GM13977 (cell line): ENCODE results near the gene MAP7D2.

ENCODE experiments used
- DNase-seq: peaks from one replicate; pipeline ENCODE4 v3.0.0; 2012; ENCODE audit warnings: low spot score
- in situ Hi-C: fragments of 300-500 bp; cut with MboI; formaldehyde crosslinking; loops from one replicate; pipeline ENCODE4 v1.12.0; 2022; ENCODE audit warnings: low sequenced_read_pairs, low pct_unique_long_range_greater_than_20kb, mixed read lengths, inconsistent platforms; ENCODE audit not compliant: unreplicated experiment
- TF ChIP-seq, protein P1 (sequence below): IDR thresholded peaks from 2 replicates; pipeline ENCODE4 v1.5.1; 2012; ENCODE audit warnings: mild to moderate bottlenecking, control low read depth; ENCODE audit not compliant: insufficient read depth; ENCODE audit errors: extremely low read depth, missing control alignments

Gene MAP7D2

DNA sequence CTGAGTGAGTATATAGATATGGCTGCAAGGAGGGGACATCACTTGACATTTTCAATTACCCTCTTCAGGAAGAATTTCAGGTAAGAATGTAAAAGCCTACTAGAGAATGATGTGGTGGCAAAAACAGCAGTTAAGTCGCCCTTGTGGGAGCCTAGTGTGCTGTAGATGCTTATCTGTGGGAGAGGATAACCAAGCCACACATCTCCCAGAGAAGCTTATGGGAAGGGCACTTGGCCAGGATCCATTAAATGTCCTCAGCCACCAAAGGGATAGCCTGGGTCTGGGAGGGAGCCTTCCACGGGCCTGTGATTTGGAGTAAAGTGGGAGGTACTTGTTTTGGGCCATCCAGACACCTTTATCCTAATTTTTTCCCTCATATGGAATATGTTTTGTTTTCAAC, 84.5 kb downstream of the MAP7D2 start:
- in situ Hi-C loops, result no loop called here
- DNase-seq, result no peak
- TF ChIP-seq, protein P1, sequence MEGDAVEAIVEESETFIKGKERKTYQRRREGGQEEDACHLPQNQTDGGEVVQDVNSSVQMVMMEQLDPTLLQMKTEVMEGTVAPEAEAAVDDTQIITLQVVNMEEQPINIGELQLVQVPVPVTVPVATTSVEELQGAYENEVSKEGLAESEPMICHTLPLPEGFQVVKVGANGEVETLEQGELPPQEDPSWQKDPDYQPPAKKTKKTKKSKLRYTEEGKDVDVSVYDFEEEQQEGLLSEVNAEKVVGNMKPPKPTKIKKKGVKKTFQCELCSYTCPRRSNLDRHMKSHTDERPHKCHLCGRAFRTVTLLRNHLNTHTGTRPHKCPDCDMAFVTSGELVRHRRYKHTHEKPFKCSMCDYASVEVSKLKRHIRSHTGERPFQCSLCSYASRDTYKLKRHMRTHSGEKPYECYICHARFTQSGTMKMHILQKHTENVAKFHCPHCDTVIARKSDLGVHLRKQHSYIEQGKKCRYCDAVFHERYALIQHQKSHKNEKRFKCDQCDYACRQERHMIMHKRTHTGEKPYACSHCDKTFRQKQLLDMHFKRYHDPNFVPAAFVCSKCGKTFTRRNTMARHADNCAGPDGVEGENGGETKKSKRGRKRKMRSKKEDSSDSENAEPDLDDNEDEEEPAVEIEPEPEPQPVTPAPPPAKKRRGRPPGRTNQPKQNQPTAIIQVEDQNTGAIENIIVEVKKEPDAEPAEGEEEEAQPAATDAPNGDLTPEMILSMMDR, result no peak

DNA sequence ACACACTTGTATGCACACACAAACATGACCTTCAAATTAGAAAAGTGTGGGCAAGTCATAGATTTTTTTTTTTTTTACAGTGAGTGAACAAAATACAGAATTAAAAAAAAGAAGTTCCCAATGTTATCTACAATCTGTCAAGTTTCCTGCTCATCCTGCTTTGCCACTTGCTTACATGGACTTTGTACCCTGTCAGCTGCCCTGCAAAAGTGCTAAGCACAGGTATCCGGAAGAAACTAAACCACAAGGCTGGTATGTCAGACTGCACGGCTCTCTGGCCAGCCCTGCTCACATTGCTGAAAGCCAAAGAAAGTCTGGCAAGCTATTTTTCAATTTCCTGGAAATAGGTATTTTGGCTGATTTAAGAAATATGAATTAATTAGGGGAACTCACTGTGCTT, 87.0 kb downstream of the MAP7D2 start:
- DNase-seq, result no peak
- TF ChIP-seq, protein P1, result no peak
- in situ Hi-C loops, result no loop called here

DNA sequence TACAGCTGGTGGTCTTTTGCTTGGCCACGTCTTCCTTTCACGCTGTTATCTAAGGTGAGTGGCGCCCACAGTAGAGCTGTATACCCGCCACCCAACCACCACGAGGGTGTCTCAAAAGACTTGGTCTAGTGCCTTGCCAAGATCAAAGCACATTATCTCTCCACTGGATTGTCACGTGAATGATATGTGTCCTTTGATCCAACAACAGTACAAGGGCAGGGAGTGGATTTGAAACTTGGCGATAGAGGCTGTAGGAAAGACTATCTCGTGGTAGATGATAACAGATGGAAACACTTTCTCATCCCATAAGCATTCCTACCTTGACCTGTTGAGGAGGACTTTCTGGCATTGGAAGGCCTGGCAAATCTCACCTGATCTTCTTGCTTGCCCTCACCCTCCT, 88.1 kb downstream of the MAP7D2 start:
- TF ChIP-seq, protein P1, result no peak
- in situ Hi-C loops, result no loop called here
- DNase-seq, result no peak

DNA sequence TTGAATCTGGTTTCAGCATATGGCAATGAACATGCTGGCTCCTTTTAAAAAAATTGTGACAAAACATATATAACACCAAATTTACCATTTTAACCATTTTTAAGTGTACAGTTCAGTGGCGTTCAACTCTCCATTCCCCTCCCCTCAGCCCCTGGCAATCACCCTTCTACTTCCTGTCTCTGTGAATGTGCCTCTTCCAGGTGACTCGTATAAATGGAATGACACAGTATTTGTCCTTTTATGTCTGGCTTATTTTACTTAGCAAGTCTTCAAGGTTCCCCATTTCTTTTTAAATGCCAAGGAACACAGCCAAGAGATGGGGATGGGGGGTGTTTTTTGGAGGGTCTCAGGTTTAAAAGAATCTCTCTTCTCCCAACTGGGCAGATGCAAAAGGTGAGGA, 90.4 kb downstream of the MAP7D2 start:
- TF ChIP-seq, protein P1, result no peak
- DNase-seq, result no peak
- in situ Hi-C loops, result no loop called here

DNA sequence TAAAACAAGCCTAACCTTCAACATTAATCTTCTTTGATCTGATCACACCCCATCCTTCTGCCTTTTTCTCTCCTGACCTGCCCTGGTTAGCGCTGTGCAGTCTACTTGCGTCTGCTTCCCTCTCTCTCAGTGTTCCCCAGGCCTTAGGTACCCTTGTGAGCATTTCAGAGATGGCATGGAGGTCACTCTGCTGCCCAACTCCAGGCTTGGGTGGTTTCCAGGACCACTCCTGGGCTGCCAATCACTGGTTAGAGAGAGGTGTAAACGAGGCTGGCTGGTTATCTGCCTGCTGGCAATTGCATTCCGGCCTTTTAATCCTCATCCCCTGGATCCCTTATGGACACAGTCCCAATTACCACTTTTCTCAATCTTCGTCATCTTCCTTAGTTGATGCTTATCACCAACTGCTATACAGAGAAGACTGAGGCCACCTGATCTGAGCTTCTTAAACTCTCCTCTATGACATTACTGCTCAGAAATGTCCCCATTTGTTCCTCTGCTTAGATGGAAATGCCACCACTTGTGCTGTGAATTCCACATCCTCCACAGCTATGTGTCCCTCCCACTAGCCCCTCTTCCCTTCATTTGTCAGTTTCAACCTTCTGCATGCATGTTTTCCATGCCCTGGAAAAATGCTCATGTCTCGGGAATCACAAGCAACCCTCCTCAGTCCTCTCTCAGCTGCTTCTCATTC, 96.9 kb downstream of the MAP7D2 start:
- TF ChIP-seq, protein P1, result no peak
- in situ Hi-C loops, result no loop called here
- no peak for DNase-seq

GRCh38 chrX:20016616-20016945, 100.1 kb downstream of the MAP7D2 start:
- no peak for DNase-seq
- TF ChIP-seq, protein P1, result no peak
- in situ Hi-C loops, result no loop called here
